ENCODE measurements around the gene ADCY1. TPM values are rescaled to one million over a fixed set of nuclear protein-coding genes. Genes with fewer than 3 reads are reported as not detected.
A peak's percentile ranks its signal among the peaks of the same experiment; 100 is the strongest.
"Not testable (repeated sequence)": the region's sequence is repeated elsewhere in the genome, so short reads cannot be mapped to it uniquely, and the experiment has no call there.

The ADCY1 gene
- total RNA-seq = 11.3 and 13.6 TPM in 2 replicates
- long read RNA-seq, partial matches to known transcripts = 0 of 3 reads
- long read RNA-seq, other reads (novel, unspliced or antisense) = 3 of 3 reads

GRCh38 chr7:45573661-45574415 lies at the start of gene ADCY1:
TSS of gene ADCY1 (plus strand) at chr7:45574368. CDS start at chr7:45574544, 176 bp downstream.
- no peak for TF ChIP-seq CTCF (IDR thresholded peaks at IDR 0.05; ENCODE audit: unreplicated experiment)
- Mint-ChIP-seq H3K4me1 (ENCODE audit: low read depth) (peaks cover 4% of the 10 kb centered on the region), H3K9me3 (ENCODE audit: low read depth) (no peaks in the 10 kb centered on the region), H3K27ac (peak within 1 kb of the TSS; percentile 67), H3K27me3 (peaks cover 67% of the 10 kb centered on the region), H3K36me3 (ENCODE audit: insufficient read depth) (no peaks in the 10 kb centered on the region), H3K4me3 (ENCODE audit: low read depth) (peak within 1 kb of the TSS; percentile 75)
- peak; percentile 60 for DNase-seq (ENCODE audit: low spot score, unreplicated experiment)

GRCh38 chr7:45524445-45524844 lies 49.7 kb upstream of the ADCY1 start:
- no peak for DNase-seq (ENCODE audit: low spot score, unreplicated experiment)
- TF ChIP-seq CTCF (IDR thresholded peaks at IDR 0.05; ENCODE audit: unreplicated experiment) = no peak
- Mint-ChIP-seq H3K4me3 (ENCODE audit: low read depth) (no peak overlapping the region), H3K27ac (no peak overlapping the region), H3K36me3 (ENCODE audit: insufficient read depth) (no peaks in the 10 kb centered on the region), H3K27me3 (peaks cover 6% of the 10 kb centered on the region), H3K4me1 (ENCODE audit: low read depth) (no peaks in the 10 kb centered on the region), H3K9me3 (ENCODE audit: low read depth) (no peaks in the 10 kb centered on the region)

GRCh38 chr7:45525057-45525456 lies 49.1 kb upstream of the ADCY1 start:
- Mint-ChIP-seq H3K36me3 (ENCODE audit: insufficient read depth) (no peaks in the 10 kb centered on the region), H3K4me1 (ENCODE audit: low read depth) (no peaks in the 10 kb centered on the region), H3K27ac (no peak overlapping the region), H3K9me3 (ENCODE audit: low read depth) (no peaks in the 10 kb centered on the region), H3K4me3 (ENCODE audit: low read depth) (no peak overlapping the region), H3K27me3 (peaks cover 6% of the 10 kb centered on the region)
- no peak for DNase-seq (ENCODE audit: low spot score, unreplicated experiment)
- TF ChIP-seq CTCF (IDR thresholded peaks at IDR 0.05; ENCODE audit: unreplicated experiment) = no peak

GRCh38 chr7:45543473-45543872 lies 30.7 kb upstream of the ADCY1 start:
- DNase-seq (ENCODE audit: low spot score, unreplicated experiment) = no peak
- H3K9me3 Mint-ChIP-seq (ENCODE audit: low read depth) = peaks cover 20% of the 10 kb centered on the region
- no peaks in the 10 kb centered on the region for H3K36me3 Mint-ChIP-seq (ENCODE audit: insufficient read depth)

GRCh38 chr7:45545105-45545710 lies 29.0 kb upstream of the ADCY1 start:
- not testable (repeated sequence) for H3K9me3 Mint-ChIP-seq (ENCODE audit: low read depth); H3K27ac Mint-ChIP-seq; H3K4me1 Mint-ChIP-seq (ENCODE audit: low read depth); H3K36me3 Mint-ChIP-seq (ENCODE audit: insufficient read depth); DNase-seq (ENCODE audit: low spot score, unreplicated experiment); H3K4me3 Mint-ChIP-seq (ENCODE audit: low read depth); H3K27me3 Mint-ChIP-seq

More at GRCh38 chr7:45543473-45543872, 30.7 kb upstream of the ADCY1 start:
- TF ChIP-seq CTCF (IDR thresholded peaks at IDR 0.05; ENCODE audit: unreplicated experiment) = no peak
- no peaks in the 10 kb centered on the region for H3K27me3 Mint-ChIP-seq
- peaks cover 1% of the 10 kb centered on the region for H3K4me1 Mint-ChIP-seq (ENCODE audit: low read depth)
- H3K4me3 Mint-ChIP-seq (ENCODE audit: low read depth) = no peak overlapping the region
- no peak overlapping the region for H3K27ac Mint-ChIP-seq

GRCh38 chr7:45548917-45549316 lies 25.3 kb upstream of the ADCY1 start:
- not testable (repeated sequence) for H3K27ac Mint-ChIP-seq; H3K4me3 Mint-ChIP-seq (ENCODE audit: low read depth); H3K27me3 Mint-ChIP-seq; H3K4me1 Mint-ChIP-seq (ENCODE audit: low read depth); DNase-seq (ENCODE audit: low spot score, unreplicated experiment); H3K9me3 Mint-ChIP-seq (ENCODE audit: low read depth); H3K36me3 Mint-ChIP-seq (ENCODE audit: insufficient read depth)

Measured in progenitor cell of endocrine pancreas (in vitro differentiated cells).